GM12891 (cell line): ENCODE measurements around the gene HS3ST4.

Experiments
- PAX5 ChIP-seq: IDR thresholded peaks from 2 replicates; pipeline ENCODE4 v1.6.1; 2011; ENCODE audit warnings: low read length, moderate library complexity, mild to moderate bottlenecking; ENCODE audit not compliant: insufficient read depth, severe bottlenecking
- POLR2A ChIP-seq: IDR thresholded peaks from 2 replicates; pipeline ENCODE4 v1.6.1; 2011; ENCODE audit warnings: low read depth, low read length, control low read depth
- POLR2AphosphoS5 ChIP-seq: IDR thresholded peaks from 2 replicates; pipeline ENCODE4 v1.6.1; 2011; ENCODE audit warnings: low read depth, low read length, control low read depth
- POU2F2 ChIP-seq: IDR thresholded peaks from 2 replicates; pipeline ENCODE4 v1.6.1; 2011; ENCODE audit warnings: low read depth, mild to moderate bottlenecking, control low read depth, low read length, moderate library complexity
- TAF1 ChIP-seq: IDR thresholded peaks from 2 replicates; pipeline ENCODE4 v1.6.1; 2011; ENCODE audit warnings: low read depth, low read length, control low read depth

- TF ChIP-seq POLR2AphosphoS5 (no peak), POLR2A (no peak), PAX5 (no peak), TAF1 (no peak), POU2F2 (no peak)
Observed at GRCh38 chr16:26177438-26177837, 485.7 kb downstream of the HS3ST4 start.
